ENCODE results near the gene TMA7B. TPM values are rescaled to one million over a fixed set of nuclear protein-coding genes. Genes with fewer than 3 reads are reported as not detected.

TMA7B gene
- polyA plus RNA-seq, 1 of the 3 experiments (the other 2 are of a cell fraction): not detected

DNA sequence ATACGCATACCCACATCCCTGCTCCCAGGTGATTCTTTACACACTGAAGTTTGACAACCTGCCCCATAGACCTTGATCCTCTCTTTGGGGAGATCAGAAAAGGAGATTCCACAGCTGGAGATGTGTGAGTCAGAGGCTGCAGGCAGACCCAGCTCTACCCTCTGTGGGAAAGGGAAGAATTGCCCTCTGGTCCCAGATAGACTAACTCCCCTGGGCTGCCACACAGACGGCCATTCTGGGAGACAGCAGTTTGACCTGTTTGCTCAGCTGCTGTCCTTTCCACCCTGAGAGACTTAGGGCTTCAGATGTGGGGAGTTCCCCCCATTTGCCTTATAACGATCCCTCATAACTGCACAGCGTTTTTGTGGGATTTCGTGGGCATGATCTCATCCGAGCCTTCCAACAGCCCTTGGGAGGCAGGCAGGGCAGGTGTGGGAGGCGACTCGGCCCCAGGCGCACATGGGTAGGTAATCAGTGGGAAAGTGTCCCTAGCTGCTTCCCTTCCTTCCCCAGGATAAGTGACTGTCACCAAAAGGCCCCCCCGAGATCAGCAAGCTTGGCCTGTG lies 48.6 kb downstream of the TMA7B start:
- H3K4me3 ChIP-seq (ENCODE audit: low read depth in 2 of 2, low read length in 1 of 2): no peak overlapping the region
- CTCF ChIA-PET: interaction anchor here (0.7 to 3.4 kb wide), 3 partner anchors 16 to 79 kb away, joined by 3 to 13 read pairs (median 3); no protein-coding TSS in a partner anchor
- POLR2A ChIA-PET: no interaction called here

GRCh38 chr22:40009292-40009774 lies 49.1 kb downstream of the TMA7B start:
- Histone ChIP-seq H2AFZ (ENCODE audit: low read depth) (no peak overlapping the region), H3K4me3 (ENCODE audit: low read depth in 2 of 2, low read length in 1 of 2) (no peak overlapping the region), H3K9me3 (no peaks in the 10 kb centered on the region), H3K4me2 (no peak overlapping the region), H3K27ac (ENCODE audit: low read depth in 2 of 2, low read length in 1 of 2) (no peak overlapping the region), H3K79me2 (ENCODE audit: insufficient read depth) (no peaks in the 10 kb centered on the region), H3K4me1 (ENCODE audit: control insufficient read depth in 1 of 2, insufficient read depth in 2 of 2, low read depth in 1 of 2, low read length in 1 of 2) (peaks cover 0 to 7% of the 10 kb centered on the region in 2 experiments; a peak in 1 of 4 replicates), H3F3A (replicated peaks; ENCODE audit: insufficient read depth) (no peaks in the 10 kb centered on the region), H3K36me3 (replicated peaks in 1 of 2; ENCODE audit: control insufficient read depth in 1 of 2, insufficient read depth in 2 of 2, low read length in 1 of 2) (no peaks in the 10 kb centered on the region), H3K9me2 (no peaks in the 10 kb centered on the region), H3K9ac (no peak overlapping the region), H3K27me3 (ENCODE audit: insufficient read depth) (no peaks in the 10 kb centered on the region), H4K20me1 (ENCODE audit: insufficient read depth) (no peaks in the 10 kb centered on the region)
- no peak for TF ChIP-seq ELF1 (IDR thresholded peaks at IDR 0.05)
- TF ChIP-seq, protein P1, sequence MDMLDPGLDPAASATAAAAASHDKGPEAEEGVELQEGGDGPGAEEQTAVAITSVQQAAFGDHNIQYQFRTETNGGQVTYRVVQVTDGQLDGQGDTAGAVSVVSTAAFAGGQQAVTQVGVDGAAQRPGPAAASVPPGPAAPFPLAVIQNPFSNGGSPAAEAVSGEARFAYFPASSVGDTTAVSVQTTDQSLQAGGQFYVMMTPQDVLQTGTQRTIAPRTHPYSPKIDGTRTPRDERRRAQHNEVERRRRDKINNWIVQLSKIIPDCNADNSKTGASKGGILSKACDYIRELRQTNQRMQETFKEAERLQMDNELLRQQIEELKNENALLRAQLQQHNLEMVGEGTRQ (IDR thresholded peaks at IDR 0.05; ENCODE audit: borderline replicate concordance, low read depth, low read length): no peak
- no peak for TF ChIP-seq IRF3 (IDR thresholded peaks at IDR 0.05; ENCODE audit: low read depth, low read length)
- ChIA-PET POLR2A (no interaction called here), CTCF (interaction anchor here (0.7 to 3.4 kb wide), 3 partner anchors 15 to 79 kb away, joined by 3 to 13 read pairs (median 3); no protein-coding TSS in a partner anchor)
- DNase-seq: no peak
- 57% methylated on average over 7 of the region's 11 CpGs for WGBS (ENCODE audit: low lambda C conversion rate)

More for the DNA sequence above, 48.6 kb downstream of the TMA7B start:
- Histone ChIP-seq H3F3A (replicated peaks; ENCODE audit: insufficient read depth) (no peaks in the 10 kb centered on the region), H3K9me3 (no peaks in the 10 kb centered on the region), H3K27me3 (ENCODE audit: insufficient read depth) (no peaks in the 10 kb centered on the region), H3K9me2 (no peaks in the 10 kb centered on the region), H2AFZ (ENCODE audit: low read depth) (no peak overlapping the region), H3K4me2 (no peak overlapping the region), H3K9ac (no peak overlapping the region), H3K4me1 (ENCODE audit: control insufficient read depth in 1 of 2, insufficient read depth in 2 of 2, low read depth in 1 of 2, low read length in 1 of 2) (peaks cover 0 to 7% of the 10 kb centered on the region in 2 experiments; a peak in 1 of 4 replicates), H3K36me3 (replicated peaks in 1 of 2; ENCODE audit: control insufficient read depth in 1 of 2, insufficient read depth in 2 of 2, low read length in 1 of 2) (no peaks in the 10 kb centered on the region), H4K20me1 (ENCODE audit: insufficient read depth) (no peaks in the 10 kb centered on the region), H3K79me2 (ENCODE audit: insufficient read depth) (no peaks in the 10 kb centered on the region), H3K27ac (ENCODE audit: low read depth in 2 of 2, low read length in 1 of 2) (no peak overlapping the region)
- 53% methylated on average over 3 of the region's 10 CpGs for WGBS (ENCODE audit: low lambda C conversion rate)
- TF ChIP-seq TCF12 (IDR thresholded peaks at IDR 0.05): no peak
- TF ChIP-seq MXI1 (IDR thresholded peaks at IDR 0.05; ENCODE audit: low read depth, low read length): no peak
- no peak for TF ChIP-seq YY1 (IDR thresholded peaks at IDR 0.05; ENCODE audit: low read depth)
- no peak for TF ChIP-seq POLR2AphosphoS5 (IDR thresholded peaks at IDR 0.05; ENCODE audit: low read depth, low read length)
- TF ChIP-seq TAF1 (IDR thresholded peaks at IDR 0.05; ENCODE audit: borderline replicate concordance, low read depth, low read length): no peak
- no peak for TF ChIP-seq TEAD4 (IDR thresholded peaks at IDR 0.05; ENCODE audit: borderline replicate concordance, insufficient read depth)
- TF ChIP-seq NFIC (IDR thresholded peaks at IDR 0.05; ENCODE audit: borderline replicate concordance): no peak
- no peak for TF ChIP-seq JUND (IDR thresholded peaks at IDR 0.05)
- no peak for TF ChIP-seq FOSL2 (IDR thresholded peaks at IDR 0.05; ENCODE audit: borderline replicate concordance, low read depth)
- no peak for TF ChIP-seq NRF1 (IDR thresholded peaks at IDR 0.05; ENCODE audit: low read depth, low read length)
- DNase-seq: no peak
